GM18519 (cell line): ENCODE results near the gene PPP1R13L.

Source experiments
- ATAC-seq: cut with Tn5 transposase; IDR thresholded peaks from one replicate; pipeline ENCODE4 v1.9.1; 2021; ENCODE audit warnings: mild to moderate bottlenecking, moderate library complexity; ENCODE audit not compliant: unreplicated experiment, low FRiP score

PPP1R13L gene

GRCh38 chr19:45370410-45371204 is 34.3 kb downstream of the PPP1R13L start, which contains the start of gene ERCC2:
Gene ERCC2, minus strand, starts transcription at chr19:45370573. Its CDS starts 33 bp downstream, at chr19:45370540.
- peak; percentile 92 for ATAC-seq

GRCh38 chr19:45368737-45369340 is 36.0 kb downstream of the PPP1R13L start:
- no peak for ATAC-seq

GRCh38 chr19:45368127-45368526 is 36.7 kb downstream of the PPP1R13L start:
- no peak for ATAC-seq

- no peak for ATAC-seq
Measured at GRCh38 chr19:45364696-45365095, 40.2 kb downstream of the PPP1R13L start.

GRCh38 chr19:45363861-45364459 is 40.9 kb downstream of the PPP1R13L start:
- no peak for ATAC-seq

GRCh38 chr19:45362291-45362690 is 42.6 kb downstream of the PPP1R13L start:
- ATAC-seq: no peak

- ATAC-seq: no peak
Measured at GRCh38 chr19:45361608-45362007, 43.3 kb downstream of the PPP1R13L start.

GRCh38 chr19:45358213-45358792 is 46.6 kb downstream of the PPP1R13L start:
- no peak for ATAC-seq

GRCh38 chr19:45357445-45357783 is 47.5 kb downstream of the PPP1R13L start:
- ATAC-seq: no peak

GRCh38 chr19:45356760-45357444 is 48.0 kb downstream of the PPP1R13L start:
- no peak for ATAC-seq

- ATAC-seq: no peak
Measured at GRCh38 chr19:45355910-45356309, 49.0 kb downstream of the PPP1R13L start.

GRCh38 chr19:45355402-45355801 is 49.5 kb downstream of the PPP1R13L start:
- no peak for ATAC-seq

- no peak for ATAC-seq
Measured at GRCh38 chr19:45354241-45354842, 50.5 kb downstream of the PPP1R13L start.

GRCh38 chr19:45352914-45353796 is 51.7 kb downstream of the PPP1R13L start:
- no peak for ATAC-seq

- no peak for ATAC-seq
Measured at GRCh38 chr19:45352471-45352870, 52.4 kb downstream of the PPP1R13L start.

GRCh38 chr19:45352062-45352461 is 52.8 kb downstream of the PPP1R13L start:
- ATAC-seq: no peak

GRCh38 chr19:45351401-45351952 is 53.4 kb downstream of the PPP1R13L start:
- no peak for ATAC-seq

- ATAC-seq: no peak
Measured at GRCh38 chr19:45350477-45351058, 54.3 kb downstream of the PPP1R13L start.
